Mesothelial cell of epicardium (in vitro differentiated cells): Measurements from ENCODE around the gene ATP6V0C. TPM values are rescaled to one million over a fixed set of nuclear protein-coding genes. Genes with fewer than 3 reads are reported as not detected.

Source experiments
- DNase-seq, 2 experiments: peaks; one replicate each; pipeline ENCODE4 v3.0.0; 2021; ENCODE audit warnings: low spot score in 2 of 2; ENCODE audit not compliant: unreplicated experiment in 2 of 2
- H3K27ac Mint-ChIP-seq: 2 replicates; pipeline ENCODE4 v1.8.0; 2021; ENCODE audit warnings: mixed read lengths
- H3K27me3 Mint-ChIP-seq: 2 replicates; pipeline ENCODE4 v1.8.0; 2021; ENCODE audit warnings: low read depth, mixed read lengths
- H3K36me3 Mint-ChIP-seq: 2 replicates; pipeline ENCODE4 v1.8.0; 2021; ENCODE audit warnings: mixed read lengths
- H3K4me1 Mint-ChIP-seq: 2 replicates; pipeline ENCODE4 v1.8.0; 2021; ENCODE audit warnings: mixed read lengths
- H3K4me3 Mint-ChIP-seq: 2 replicates; pipeline ENCODE4 v1.8.0; 2021; ENCODE audit warnings: mild to moderate bottlenecking, moderate library complexity, mixed read lengths
- H3K9me3 Mint-ChIP-seq: 2 replicates; pipeline ENCODE4 v1.8.0; 2021; ENCODE audit warnings: mixed read lengths
- CTCF ChIP-seq: fragments of 200-600 bp; sonication (generic); IDR thresholded peaks from one replicate; pipeline ENCODE4 v1.5.0; 2021; ENCODE audit warnings: antibody characterized with exemption; ENCODE audit not compliant: unreplicated experiment
- total RNA-seq: library from RNA; stranded (reverse); gene quantifications from 3 replicates; pipeline ENCODE4 v1.2.1, GENCODE V29; 2021

ATP6V0C gene
- total RNA-seq, 1 donor from 2014 or later: 143 TPM

- Mint-ChIP-seq H3K4me3 (no peak overlapping the region), H3K27me3 (no peaks in the 10 kb centered on the region), H3K27ac (no peak overlapping the region), H3K9me3 (no peaks in the 10 kb centered on the region), H3K36me3 (peaks cover 5% of the 10 kb centered on the region), H3K4me1 (peaks cover 18% of the 10 kb centered on the region)
- no peak for TF ChIP-seq CTCF
- DNase-seq: no peak
These were observed 13.3 kb upstream of the ATP6V0C start for GRCh38 chr16:2500430-2500917.

GRCh38 chr16:2500918-2501750 lies 12.6 kb upstream of the ATP6V0C start:
- peak overlapping the region; percentile 71 for H3K27ac Mint-ChIP-seq
- peak; percentile 78 to 97 for DNase-seq
- H3K27me3 Mint-ChIP-seq: no peaks in the 10 kb centered on the region
- no peaks in the 10 kb centered on the region for H3K9me3 Mint-ChIP-seq
- peaks cover 5% of the 10 kb centered on the region for H3K36me3 Mint-ChIP-seq
- peaks cover 18% of the 10 kb centered on the region for H3K4me1 Mint-ChIP-seq
- peak; percentile 98 for TF ChIP-seq CTCF
- peak overlapping the region; percentile 61 for H3K4me3 Mint-ChIP-seq

- Mint-ChIP-seq H3K36me3 (peaks cover 5% of the 10 kb centered on the region), H3K4me1 (peaks cover 18% of the 10 kb centered on the region), H3K27ac (peak overlapping the region; percentile 98), H3K9me3 (no peaks in the 10 kb centered on the region), H3K27me3 (no peaks in the 10 kb centered on the region), H3K4me3 (peak overlapping the region; percentile 61)
- no peak for DNase-seq
- no peak for TF ChIP-seq CTCF
These were observed 11.5 kb upstream of the ATP6V0C start for GRCh38 chr16:2501946-2502895.

- Mint-ChIP-seq H3K27ac (no peak overlapping the region), H3K36me3 (no peaks in the 10 kb centered on the region), H3K27me3 (no peaks in the 10 kb centered on the region), H3K9me3 (no peaks in the 10 kb centered on the region), H3K4me1 (peaks cover 20% of the 10 kb centered on the region), H3K4me3 (no peak overlapping the region)
- TF ChIP-seq CTCF: no peak
- no peak for DNase-seq
These were observed 8.1 kb upstream of the ATP6V0C start for GRCh38 chr16:2505695-2506094.

- Mint-ChIP-seq H3K4me1 (peaks cover 18% of the 10 kb centered on the region), H3K4me3 (no peak overlapping the region), H3K27me3 (peaks cover 3% of the 10 kb centered on the region), H3K36me3 (no peaks in the 10 kb centered on the region), H3K27ac (no peak overlapping the region), H3K9me3 (no peaks in the 10 kb centered on the region)
- DNase-seq: no peak
- no peak for TF ChIP-seq CTCF
These were observed 6.6 kb upstream of the ATP6V0C start for GRCh38 chr16:2507052-2507659.
